ENCODE results near the gene TESPA1.

TESPA1 gene

DNA sequence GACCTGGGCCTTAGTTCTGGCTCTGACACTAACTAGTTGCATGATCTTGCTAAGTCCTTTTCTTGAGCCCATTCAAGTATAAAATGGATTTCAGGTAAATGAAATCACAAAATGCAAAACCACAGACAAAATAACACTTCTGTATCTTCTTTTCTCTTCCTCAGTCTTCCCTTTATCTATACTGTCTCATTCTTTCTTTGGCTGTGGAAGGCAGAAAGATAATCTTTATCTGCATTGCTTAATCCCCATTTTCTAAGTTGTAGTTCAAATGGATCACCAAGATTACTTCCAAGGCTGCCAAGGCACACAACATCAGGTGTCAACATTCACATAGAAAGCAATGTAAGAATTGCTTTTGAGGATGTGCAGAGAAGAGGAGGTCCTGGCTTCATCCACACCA, 30.3 kb downstream of the TESPA1 start:
- H3K4me1 ChIP-seq (ENCODE audit: control insufficient read depth, low read length): peaks cover 38% of the 10 kb centered on the region
- H3K4me3 ChIP-seq (ENCODE audit: low read length): no peak overlapping the region
- no peaks in the 10 kb centered on the region for H3F3A ChIP-seq (ENCODE audit: control insufficient read depth, insufficient read depth)
- H3K27ac ChIP-seq (ENCODE audit: low read depth, low read length): no peak overlapping the region
- no peaks in the 10 kb centered on the region for H3K79me2 ChIP-seq (ENCODE audit: control insufficient read depth, low read length)
- H3K36me3 ChIP-seq (ENCODE audit: control insufficient read depth, low read length): peaks cover 50% of the 10 kb centered on the region
- no peaks in the 10 kb centered on the region for H4K20me1 ChIP-seq (ENCODE audit: control insufficient read depth, insufficient read depth, low read depth, low read length)
- no peaks in the 10 kb centered on the region for H3K27me3 ChIP-seq (ENCODE audit: control insufficient read depth, low read length)
- no peak for TF ChIP-seq CTCF (IDR thresholded peaks at IDR 0.05; ENCODE audit: low read depth, low read length, poor library complexity, severe bottlenecking)
- no peak for TF ChIP-seq EZH2phosphoT487 (IDR thresholded peaks at IDR 0.05; ENCODE audit: borderline replicate concordance, low read length)
- no peak overlapping the region for H3K4me2 ChIP-seq (ENCODE audit: low read length)
- no peaks in the 10 kb centered on the region; the same call in 1 of the 2 replicates for H3K9me3 ChIP-seq (ENCODE audit: control insufficient read depth, insufficient read depth, low read length)
- no peaks in the 10 kb centered on the region for H3K9me2 ChIP-seq (replicated peaks; ENCODE audit: control insufficient read depth, low read length)

- H3K9me2 ChIP-seq (replicated peaks; ENCODE audit: control insufficient read depth, low read length): no peaks in the 10 kb centered on the region
- H3F3A ChIP-seq (ENCODE audit: control insufficient read depth, insufficient read depth): no peaks in the 10 kb centered on the region
- no peak overlapping the region for H3K4me2 ChIP-seq (ENCODE audit: low read length)
- H4K20me1 ChIP-seq (ENCODE audit: control insufficient read depth, insufficient read depth, low read depth, low read length): no peaks in the 10 kb centered on the region
- TF ChIP-seq EZH2phosphoT487 (IDR thresholded peaks at IDR 0.05; ENCODE audit: borderline replicate concordance, low read length) (no peak), CTCF (IDR thresholded peaks at IDR 0.05; ENCODE audit: low read depth, low read length, poor library complexity, severe bottlenecking) (no peak)
- peaks cover 15% of the 10 kb centered on the region for H3K36me3 ChIP-seq (ENCODE audit: control insufficient read depth, low read length)
- H3K27ac ChIP-seq (ENCODE audit: low read depth, low read length): no peak overlapping the region
- peaks cover 10% of the 10 kb centered on the region for H3K4me1 ChIP-seq (ENCODE audit: control insufficient read depth, low read length)
- H3K27me3 ChIP-seq (ENCODE audit: control insufficient read depth, low read length): no peaks in the 10 kb centered on the region
- no peaks in the 10 kb centered on the region for H3K79me2 ChIP-seq (ENCODE audit: control insufficient read depth, low read length)
- H3K4me3 ChIP-seq (ENCODE audit: low read length): no peak overlapping the region
- H3K9me3 ChIP-seq (ENCODE audit: control insufficient read depth, insufficient read depth, low read length): no peaks in the 10 kb centered on the region; the same call in 1 of the 2 replicates
Observed at GRCh38 chr12:54950071-54950727, 34.4 kb downstream of the TESPA1 start.

GRCh38 chr12:54949073-54949711, 35.4 kb downstream of the TESPA1 start:
- H3K27ac ChIP-seq (ENCODE audit: low read depth, low read length): no peak overlapping the region
- no peaks in the 10 kb centered on the region for H3F3A ChIP-seq (ENCODE audit: control insufficient read depth, insufficient read depth)

More at GRCh38 chr12:54949073-54949711, 35.4 kb downstream of the TESPA1 start:
- Histone ChIP-seq H3K4me1 (ENCODE audit: control insufficient read depth, low read length) (no peaks in the 10 kb centered on the region; the same call in 1 of the 2 replicates), H3K4me3 (ENCODE audit: low read length) (no peak overlapping the region), H3K9me2 (replicated peaks; ENCODE audit: control insufficient read depth, low read length) (no peaks in the 10 kb centered on the region), H3K36me3 (ENCODE audit: control insufficient read depth, low read length) (0 out of 2 replicates have a peak, but pooled peaks cover 5% of the 10 kb centered on the region), H3K79me2 (ENCODE audit: control insufficient read depth, low read length) (no peaks in the 10 kb centered on the region), H3K4me2 (ENCODE audit: low read length) (no peak overlapping the region), H3K27me3 (ENCODE audit: control insufficient read depth, low read length) (no peaks in the 10 kb centered on the region), H4K20me1 (ENCODE audit: control insufficient read depth, insufficient read depth, low read depth, low read length) (no peaks in the 10 kb centered on the region), H3K9me3 (ENCODE audit: control insufficient read depth, insufficient read depth, low read length) (no peaks in the 10 kb centered on the region; the same call in 1 of the 2 replicates)
- TF ChIP-seq EZH2phosphoT487 (IDR thresholded peaks at IDR 0.05; ENCODE audit: borderline replicate concordance, low read length) (no peak), CTCF (IDR thresholded peaks at IDR 0.05; ENCODE audit: low read depth, low read length, poor library complexity, severe bottlenecking) (no peak)

Data from DOHH2 (cell line).